Stimulated activated CD8-positive, alpha-beta memory T cell treated with anti-CD3 and anti-CD28 coated beads, Interleukin-7, amount 100 ng/mL, for 24 hours (primary cell): Measurements from ENCODE around the gene PABPN1L.

Experiments
- DNase-seq: peaks from one replicate; pipeline ENCODE4 v3.0.0-alpha.2; 2020; ENCODE audit warnings: low read depth

PABPN1L gene

DNA sequence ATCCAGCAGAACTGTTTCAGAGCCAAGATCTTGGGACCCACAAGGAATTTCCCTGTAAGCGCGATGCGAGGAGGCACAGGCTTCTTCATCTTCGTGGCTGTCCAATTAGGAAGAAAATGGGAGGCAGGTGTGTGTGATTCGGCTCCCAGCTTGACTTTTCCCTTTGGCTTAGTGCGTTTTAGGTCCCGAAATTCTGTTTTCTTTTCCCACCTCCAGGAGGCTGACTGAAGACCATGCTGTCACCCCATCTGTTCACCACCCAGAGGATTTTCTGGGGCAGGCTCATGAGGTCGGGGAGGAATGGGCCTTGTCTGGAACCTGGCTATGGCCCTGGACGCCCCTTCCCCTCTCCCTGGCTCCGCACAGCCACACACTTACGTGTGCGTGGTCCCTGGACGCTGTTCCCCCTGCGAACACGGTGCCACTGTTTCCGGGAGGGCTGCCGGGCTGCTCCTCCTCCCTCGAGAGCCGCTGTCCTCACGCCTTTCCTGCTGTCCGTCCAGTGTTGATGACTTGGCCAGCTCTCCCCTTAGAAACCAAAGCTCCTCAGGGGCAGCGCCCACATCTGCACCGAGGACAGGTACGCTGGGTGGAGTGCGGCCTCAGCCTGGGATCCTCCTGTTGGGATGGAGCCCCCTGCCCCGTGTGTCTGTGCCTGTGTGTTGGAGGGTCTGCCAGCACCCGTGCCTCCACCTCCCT, 2.7 kb upstream of the PABPN1L start:
- no peak for DNase-seq

DNA sequence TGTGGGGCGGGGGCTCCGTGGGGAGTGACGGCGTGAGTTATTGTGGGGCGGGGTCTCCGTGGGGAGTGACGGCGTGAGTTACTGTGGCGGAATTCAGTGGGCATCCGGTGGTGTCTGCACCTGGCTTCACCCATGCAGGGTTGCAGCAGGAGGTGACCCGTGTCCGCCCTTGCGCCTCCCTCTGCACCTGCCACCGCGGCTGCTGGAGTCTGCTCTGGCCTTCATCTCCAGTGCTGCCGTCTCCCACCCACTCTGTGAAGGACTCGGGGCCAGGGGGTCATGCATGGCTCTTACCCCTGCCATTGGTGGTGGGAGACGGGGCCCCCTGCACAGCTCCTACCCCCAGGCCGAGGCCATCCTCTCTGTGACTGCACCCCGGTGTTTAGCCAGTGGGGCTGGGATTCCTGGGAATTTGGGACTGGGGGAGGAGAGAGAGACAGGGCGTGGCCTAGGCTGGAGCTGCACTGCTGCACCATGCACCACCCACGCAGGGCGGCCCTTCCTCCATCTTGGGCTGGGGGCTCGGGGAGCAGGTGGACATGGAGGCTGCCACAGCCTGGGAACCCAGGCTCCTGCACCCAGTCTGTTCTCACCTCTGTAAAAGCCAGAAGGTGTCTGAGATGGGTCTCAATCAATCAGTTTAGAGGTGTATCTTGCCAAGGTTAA, 1.3 kb upstream of the PABPN1L start:
- no peak for DNase-seq

DNA sequence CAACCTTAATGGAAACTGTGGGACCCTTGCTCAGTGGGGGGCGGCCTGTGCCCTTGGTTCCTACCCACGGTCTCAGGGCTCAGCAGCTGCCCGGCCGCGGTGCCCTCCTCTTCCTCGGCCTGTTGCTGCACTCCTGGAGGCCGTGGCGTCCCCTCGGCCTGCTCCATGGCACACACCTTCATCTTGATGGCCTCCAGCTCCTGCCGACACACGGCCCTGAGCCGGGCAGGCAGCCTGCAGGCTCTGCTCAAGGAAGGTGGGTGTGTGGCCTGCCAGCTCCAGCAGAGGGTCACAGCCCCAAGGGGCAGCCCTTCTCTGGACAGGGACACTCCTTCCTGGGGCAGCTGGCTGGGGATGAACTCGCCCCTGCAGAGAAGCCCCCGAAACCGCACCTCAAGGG, 718 bp downstream of the PABPN1L start:
- DNase-seq: no peak

DNA sequence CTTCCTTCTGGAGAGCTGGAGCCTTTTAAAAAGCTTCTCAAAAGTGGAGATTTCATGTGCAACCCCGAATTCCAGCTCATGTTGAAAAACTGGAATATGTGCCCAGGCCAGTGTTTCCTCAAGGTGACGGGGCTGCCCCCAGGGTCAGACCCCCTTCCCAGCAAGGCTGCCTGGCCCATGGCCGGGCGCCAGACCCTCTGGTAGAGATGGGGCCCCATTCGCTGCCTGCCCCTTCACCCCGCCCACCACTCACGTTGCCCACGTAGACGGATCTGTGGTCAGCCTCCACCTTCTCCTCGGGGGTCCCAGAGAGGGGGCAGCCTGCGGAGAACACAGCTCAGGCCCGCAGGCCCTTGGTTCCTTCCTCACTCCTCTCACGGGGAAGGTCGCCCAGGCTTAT, 1.1 kb downstream of the PABPN1L start:
- DNase-seq: no peak

DNA sequence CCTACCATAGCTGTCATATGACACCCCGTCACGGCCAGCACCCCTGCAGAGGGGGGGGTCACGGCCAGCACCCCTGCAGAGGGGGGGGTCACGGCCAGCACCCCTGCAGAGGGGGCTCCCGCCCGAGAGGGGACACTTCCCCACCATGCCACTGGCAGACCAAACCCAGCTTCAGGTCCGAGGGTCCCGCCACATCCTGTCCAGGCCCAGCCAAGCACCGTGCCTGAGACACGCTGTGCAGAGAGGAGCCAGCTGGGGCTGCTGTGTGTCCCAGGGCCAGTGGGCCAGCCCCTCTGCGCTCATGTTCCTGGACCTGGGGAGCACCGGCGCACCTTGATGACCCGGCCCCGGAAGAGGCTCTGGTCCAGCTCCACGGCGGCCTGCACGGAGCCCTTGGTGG, 1.9 kb downstream of the PABPN1L start:
- DNase-seq: no peak

DNA sequence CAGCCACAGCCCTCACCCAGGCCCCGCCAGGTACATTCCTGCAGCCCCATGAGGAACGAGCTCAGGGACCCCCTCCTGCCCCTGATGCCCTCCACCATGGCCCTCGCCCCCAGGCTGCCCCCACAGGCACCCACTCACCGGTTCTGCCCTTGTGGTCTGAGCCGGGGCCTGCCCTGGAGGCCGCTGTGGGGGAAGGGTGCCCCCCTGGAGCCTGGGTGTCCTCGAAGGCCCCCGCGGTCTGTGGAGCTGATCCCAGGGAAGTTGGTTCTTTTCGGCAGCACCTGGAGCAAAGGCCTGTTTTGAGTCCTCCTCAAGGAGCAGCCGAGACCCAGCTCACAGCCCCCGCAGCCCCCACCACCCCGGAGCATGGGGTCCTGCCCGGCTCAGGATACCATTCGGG, 2.4 kb downstream of the PABPN1L start:
- no peak for DNase-seq

DNA sequence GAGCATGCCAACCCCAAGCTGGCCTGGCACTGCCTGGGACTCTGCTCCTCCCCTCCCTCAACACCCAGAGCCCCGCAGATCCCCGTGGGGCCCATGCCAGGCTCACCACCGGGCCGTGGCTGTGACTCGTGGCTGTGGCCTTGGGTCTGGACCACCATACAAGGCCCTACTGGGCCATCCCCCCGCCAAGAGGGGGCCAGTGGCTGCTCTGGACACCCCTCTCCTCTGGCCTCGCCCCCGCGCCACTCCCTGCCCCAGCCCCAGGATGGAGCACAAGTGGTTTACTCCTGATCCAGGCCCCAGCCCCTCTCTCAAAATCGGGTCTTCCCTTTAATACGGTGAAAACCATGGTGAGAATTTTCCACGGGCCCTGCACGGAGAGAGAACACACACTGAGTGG, 3.0 kb downstream of the PABPN1L start:
- DNase-seq: no peak

DNA sequence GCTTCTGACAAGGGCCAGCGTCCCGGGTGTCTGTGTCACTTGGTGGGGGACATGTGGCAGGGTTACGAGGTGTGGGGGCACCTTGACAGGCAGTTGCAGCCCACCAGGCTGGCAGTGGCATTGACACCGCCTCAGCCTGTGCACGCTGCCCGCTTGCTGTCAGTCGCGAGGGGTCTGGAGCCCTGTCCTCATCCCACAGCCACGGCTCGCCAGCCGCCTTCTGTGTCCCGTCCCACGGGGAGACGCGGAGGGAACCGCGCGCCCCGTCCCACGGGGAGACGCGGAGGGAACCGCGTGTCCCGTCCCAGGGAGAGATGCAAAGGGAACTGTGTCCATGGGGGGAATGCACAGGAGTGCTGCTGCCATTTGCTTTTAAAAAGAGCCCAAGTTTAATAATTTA, 3.5 kb downstream of the PABPN1L start:
- DNase-seq: no peak

DNA sequence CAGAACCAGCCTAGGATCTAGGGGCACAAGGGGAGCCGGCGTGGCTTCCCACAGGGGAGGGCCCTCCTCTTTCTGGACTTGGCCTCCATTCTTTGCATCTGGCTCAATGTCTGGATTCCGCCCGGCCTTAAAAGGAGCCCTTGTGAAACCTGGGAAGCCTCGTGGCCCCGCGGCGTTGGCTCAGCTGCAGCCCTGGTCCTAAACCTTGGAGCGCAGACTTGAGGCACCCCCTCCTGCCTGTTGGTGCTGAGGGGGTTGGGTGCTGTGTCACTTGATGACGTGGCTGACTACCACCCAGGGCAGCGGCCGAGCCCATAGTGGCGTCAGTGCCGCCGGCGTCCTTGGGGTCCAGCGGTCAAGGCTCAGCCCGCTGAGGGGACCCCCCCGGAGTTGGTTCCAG, 5.1 kb downstream of the PABPN1L start:
- DNase-seq: no peak

DNA sequence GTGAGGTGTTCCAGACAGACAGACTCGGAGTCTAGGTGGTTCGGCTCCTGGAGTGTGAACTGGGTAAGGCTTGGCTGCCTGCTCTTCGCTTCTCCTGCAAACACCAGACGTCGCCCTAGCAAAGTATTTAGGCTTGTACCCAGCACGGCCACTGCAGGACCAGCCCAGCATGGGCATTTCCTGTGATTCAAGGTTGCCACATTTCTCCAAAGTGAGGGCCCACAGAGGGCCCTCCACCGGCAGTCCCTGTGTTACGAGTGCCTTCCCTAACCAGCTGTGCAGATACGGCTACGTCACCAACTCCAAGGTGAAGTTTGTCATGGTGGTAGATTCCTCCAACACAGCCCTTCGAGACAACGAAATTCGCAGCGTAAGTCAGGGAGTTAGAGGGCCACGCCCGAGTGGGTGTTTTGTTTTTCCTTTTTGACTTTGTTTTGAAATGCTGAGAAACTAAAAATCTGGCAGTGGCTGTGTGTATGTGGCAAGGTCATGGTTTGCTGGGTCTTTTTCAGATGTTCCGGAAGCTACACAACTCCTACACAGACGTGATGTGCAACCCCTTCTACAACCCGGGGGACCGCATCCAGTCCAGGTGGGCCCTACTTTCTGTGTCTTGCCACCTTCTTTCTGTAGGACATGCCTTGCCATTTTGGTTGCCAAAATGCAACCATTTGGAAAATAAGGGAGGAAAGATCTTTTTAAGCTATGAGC, 6.9 kb downstream of the PABPN1L start:
- DNase-seq: no peak

DNA sequence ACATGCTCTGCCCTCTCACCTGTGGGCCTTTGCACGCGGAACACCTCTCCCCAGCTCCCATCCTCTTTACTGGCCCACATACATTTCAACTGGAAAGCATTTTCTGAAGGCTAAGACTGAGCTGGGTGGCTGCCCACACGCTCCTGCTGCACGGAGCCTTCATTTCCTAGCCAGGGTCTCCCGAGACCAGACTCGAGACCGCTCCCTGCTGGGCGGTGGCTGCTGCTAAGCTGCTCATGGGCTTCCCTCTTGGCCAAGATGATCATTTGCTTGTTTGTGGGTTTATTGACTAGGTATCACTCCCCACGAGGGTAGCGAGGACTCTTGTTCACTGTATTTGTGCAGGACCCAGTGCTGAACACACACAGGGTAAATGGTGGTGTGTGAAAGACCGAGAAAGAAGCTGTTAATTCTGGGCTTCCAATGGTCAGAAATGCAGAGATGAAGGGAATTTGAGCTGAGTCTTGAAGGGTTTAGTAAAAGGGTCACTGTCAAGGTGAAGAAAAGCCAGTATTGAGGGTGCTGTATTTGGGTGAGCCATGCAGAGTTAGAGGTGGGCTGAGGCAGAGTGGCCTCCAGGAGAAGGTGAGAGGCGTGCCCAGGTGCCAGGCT, 8.6 kb downstream of the PABPN1L start:
- DNase-seq: peak; percentile 55

DNA sequence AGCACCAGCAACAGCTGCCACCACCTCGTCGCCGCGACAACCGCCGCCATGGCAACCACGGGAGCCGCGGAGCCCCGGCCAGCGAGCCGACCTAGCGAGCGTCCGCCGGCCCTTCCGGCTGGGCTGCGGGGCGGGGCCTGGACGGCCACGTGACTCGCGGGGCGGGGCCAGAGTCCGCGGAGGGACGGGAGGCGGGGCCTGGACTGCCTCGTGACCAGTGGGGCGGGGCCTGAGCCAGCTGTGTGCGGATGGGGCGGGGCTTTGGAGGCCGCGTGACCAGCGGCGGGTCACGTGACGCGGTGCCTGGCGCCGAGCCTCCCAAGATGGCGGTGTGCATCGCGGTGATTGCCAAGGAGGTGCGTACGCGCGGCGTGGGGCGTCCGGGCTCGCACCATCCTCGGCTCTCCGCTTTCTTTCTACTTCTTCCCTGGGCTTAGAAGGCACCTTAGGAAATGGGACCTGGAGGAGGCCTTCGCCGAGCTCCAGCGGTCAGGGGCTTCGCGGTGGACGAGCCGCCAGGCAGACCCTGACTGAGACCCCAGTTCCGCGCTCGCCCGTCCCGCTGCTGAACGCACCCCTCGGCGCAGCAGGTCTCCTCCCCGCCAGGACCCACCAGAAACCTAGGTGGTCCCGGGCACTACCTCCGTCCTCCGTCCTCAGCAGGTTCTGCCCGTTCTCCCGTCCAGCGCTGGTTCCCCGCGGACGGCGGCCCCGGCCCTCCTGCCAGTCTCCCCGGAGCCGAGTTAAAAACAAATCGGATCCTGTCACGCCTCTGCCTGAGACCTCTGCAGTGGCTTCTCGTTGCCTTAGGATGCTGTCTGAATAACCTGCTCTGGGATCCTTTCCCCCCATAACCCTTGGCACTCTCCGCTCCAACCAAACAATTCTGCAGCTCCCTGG, 9.4 kb downstream of the PABPN1L start, which contains the start of the genes GALNS and TRAPPC2L:
Gene GALNS, minus strand, starts transcription at position 120 of the 900 bp plus-strand sequence. Its CDS starts 70 bp downstream, at position 50.
Gene TRAPPC2L, plus strand, starts transcription at position 300 of the 900 bp plus-strand sequence. Its CDS starts 24 bp downstream, at position 324.
- peak; percentile 98 for DNase-seq

DNA sequence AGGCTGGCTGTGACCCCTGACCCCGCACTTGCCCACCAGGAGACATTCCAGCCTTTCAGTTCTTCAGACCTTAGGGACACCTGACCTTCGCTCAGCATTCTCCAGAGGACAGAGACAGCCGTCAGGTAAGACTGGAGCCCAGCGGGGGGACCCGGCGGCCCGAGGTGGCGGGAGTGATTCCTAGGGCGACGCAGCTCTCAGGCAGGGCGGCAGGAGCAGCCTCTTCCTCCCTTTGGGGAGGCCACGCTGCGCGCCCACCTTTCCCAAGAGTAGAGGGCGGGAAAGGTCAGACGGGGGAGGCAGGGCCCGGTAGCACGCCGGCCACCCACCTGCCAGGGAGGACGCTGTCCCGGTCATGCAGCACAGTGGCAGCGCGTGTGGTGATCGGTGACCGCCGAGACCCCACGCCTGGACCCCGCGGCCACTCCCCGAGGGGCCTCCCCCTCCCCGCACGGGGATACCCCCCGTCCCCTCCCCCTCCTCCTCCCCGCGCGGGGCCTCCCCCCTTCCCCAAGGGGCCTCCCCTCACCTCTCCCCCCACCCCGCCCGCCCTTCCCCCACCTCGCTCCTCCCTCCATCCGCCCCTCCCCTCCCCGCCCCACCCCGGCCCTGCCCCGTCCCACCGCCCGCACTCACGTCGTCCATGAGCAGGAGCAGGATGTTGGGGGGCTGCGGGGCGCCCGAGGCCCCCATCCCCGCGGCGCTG, 10.2 kb downstream of the PABPN1L start:
- DNase-seq: no peak

DNA sequence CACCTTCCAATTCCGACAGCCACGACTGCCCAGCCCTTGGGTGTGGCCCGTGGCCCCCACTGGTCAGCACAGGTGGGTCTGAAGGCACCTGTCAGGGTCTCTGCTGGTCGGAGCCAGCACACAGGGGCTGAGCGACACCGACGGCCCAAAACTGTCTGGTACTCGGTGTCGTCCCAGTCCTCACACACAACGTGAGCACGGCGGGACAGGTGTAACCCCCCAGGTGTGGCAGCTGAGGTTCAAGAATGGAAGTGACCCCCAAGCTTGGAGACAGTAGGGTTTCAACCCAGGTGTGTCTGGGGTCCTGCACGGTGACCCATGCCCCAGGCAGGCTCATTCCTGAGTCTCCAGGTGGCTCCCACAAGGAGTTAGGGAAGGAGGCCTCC, 10.7 kb downstream of the PABPN1L start:
- no peak for DNase-seq

DNA sequence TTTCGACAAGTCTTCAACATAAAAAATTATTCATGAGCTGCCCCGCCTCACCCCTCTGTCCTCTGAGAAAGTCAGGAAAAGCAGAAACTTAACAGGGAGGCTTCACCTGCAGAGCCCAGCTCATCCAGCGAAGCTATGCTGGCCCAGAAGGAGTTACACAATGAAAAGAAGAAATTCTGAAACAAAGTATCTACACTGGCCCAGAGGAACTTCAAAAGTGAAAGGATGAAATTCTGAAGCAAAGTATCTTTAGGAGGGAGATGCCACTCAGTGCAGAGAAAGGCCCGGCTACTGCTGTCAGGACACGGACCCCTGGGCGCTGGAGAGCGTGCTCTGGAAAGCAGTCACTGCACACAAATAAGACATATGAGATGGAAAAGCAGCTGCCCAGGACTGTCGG, 11.3 kb downstream of the PABPN1L start:
- no peak for DNase-seq

DNA sequence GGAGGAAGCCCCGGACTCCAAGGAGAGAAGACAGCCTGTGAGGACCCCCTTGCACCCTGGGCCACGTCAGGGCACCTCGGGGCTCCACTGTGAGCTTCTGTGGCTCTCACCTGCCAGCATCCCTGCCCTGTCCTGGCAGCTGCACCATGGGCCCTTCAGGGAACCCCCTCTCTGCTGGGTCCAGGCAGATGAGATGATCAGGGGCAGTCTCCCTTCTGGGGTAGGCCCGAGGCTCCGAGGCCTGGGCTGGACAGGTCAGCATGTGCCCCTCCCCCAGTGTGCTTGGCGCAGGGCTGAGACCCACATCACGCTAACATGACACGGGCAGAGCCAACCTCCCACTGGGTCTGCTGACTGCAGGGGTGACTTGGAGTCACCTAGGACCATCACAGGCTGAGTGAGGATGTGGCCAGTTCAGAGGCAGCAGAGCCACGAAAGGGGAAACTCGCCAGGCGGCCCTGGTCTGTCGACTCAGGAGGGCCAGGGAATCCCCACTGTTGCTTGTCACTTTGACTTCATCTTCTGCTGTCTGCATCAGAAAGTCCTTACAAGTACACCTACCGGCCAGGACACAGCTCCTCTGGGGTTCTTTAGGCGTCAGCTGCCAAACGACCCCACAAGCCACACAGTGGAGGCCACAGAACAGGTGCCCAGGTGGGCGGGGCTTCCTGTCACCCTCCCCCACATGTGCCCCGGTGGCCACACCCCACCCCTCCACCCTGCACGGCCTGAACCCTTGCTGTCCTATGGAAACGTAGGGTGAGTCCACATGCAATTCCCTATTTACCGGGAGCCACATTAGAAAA, 12.0 kb downstream of the PABPN1L start:
- DNase-seq: no peak

DNA sequence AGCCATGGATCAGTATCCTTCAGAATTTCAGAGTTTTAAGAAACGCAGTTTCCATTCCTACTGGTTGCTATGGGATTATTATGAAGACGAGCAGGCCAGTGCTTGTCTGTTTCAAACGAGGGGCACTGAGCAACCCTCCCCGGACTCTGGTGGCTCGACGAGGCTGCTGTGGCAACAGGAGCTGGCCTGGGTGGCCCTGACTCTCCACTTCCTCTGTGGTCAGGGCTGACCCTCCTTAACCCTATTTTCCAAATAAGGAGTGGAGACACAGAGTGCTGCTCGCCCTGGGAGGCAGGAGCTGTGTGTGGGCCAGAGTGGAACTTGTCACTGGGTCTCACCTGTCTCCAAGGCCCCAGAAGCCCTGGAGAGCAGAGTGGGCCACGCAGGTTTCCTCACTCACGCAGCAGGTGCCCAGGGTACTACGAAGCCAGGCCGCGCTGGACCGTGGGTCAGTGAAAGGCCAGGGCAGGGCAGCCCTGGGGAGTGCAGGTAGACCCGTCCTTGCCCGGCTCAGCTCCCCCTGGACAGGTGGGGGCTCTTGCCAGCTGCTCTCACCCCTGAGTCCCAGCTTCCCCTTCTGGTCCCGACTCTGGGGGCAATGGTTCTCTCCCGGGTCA, 13.0 kb downstream of the PABPN1L start:
- no peak for DNase-seq

DNA sequence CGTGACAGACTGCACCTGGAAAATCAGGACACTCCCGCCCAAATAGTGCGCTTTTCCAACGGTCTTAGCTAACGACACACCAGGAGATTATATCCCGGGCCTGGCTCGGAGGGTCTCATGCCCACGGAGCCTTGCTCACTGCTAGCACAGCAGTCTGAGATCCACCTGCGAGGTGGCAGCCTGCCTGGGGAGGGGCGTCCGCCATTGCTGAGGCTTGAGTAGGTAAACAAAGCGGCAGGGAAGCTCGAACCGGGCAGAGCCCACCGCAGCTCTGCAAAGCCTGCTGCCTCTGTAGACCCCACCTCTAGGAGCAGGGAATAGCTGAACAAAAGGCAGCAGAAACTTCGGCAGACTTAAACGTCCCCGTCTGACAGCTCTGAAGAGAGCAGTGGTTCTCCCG, 14.8 kb downstream of the PABPN1L start:
- no peak for DNase-seq

DNA sequence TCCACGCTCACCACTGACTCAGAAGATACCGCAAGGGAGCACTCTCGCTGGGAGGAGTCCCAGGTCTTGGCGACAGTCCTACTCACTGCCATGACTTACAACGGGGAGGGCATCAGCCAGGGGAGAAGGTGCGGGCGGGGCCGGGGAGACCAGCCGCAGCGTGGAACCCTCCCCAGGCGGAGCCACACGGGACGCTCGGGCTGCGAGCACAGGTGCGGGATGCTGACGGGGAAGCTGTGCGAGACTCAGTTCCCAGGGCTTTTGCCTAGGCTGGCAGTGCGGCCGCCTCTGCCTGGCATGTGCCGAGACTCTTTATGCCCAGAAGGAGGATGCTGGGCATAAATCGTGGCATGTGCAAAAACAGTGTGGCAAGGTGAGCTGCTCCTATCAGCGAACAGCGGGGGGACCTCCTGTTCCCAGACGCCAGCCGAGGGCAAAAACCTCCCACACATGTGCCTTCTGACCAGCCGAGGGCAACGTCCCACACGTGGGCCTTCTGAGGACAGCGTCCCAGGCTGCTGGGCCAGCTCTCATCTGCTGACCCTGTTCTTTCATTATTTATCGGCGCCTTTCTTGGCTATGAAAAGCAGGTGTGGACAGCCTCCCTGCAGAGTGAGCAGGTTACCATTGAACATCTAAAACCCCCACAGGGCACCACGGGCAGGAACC, 15.8 kb downstream of the PABPN1L start:
- DNase-seq: no peak
